HL-60 (cell line): Measurements from ENCODE around the gene BIRC7.

Source experiments
- GABPA ChIP-seq: IDR thresholded peaks from 2 replicates; pipeline ENCODE4 v1.6.1; 2012; ENCODE audit warnings: low read depth
- POLR2AphosphoS5 ChIP-seq: IDR thresholded peaks from 2 replicates; pipeline ENCODE4 v1.6.1; 2012; ENCODE audit warnings: low read depth
- REST ChIP-seq: IDR thresholded peaks from 2 replicates; pipeline ENCODE4 v1.6.1; 2012; ENCODE audit warnings: low read depth; ENCODE audit not compliant: insufficient replicate concordance
- SPI1 ChIP-seq: IDR thresholded peaks from 2 replicates; pipeline ENCODE4 v1.6.1; 2012; ENCODE audit warnings: low read depth, mild to moderate bottlenecking, borderline replicate concordance
- TF ChIP-seq, protein P1 (sequence below): IDR thresholded peaks from one replicate; pipeline ENCODE4 v1.5.1; 2011; ENCODE audit warnings: low read length, control low read depth, inconsistent platforms; ENCODE audit not compliant: insufficient read depth

DNA sequence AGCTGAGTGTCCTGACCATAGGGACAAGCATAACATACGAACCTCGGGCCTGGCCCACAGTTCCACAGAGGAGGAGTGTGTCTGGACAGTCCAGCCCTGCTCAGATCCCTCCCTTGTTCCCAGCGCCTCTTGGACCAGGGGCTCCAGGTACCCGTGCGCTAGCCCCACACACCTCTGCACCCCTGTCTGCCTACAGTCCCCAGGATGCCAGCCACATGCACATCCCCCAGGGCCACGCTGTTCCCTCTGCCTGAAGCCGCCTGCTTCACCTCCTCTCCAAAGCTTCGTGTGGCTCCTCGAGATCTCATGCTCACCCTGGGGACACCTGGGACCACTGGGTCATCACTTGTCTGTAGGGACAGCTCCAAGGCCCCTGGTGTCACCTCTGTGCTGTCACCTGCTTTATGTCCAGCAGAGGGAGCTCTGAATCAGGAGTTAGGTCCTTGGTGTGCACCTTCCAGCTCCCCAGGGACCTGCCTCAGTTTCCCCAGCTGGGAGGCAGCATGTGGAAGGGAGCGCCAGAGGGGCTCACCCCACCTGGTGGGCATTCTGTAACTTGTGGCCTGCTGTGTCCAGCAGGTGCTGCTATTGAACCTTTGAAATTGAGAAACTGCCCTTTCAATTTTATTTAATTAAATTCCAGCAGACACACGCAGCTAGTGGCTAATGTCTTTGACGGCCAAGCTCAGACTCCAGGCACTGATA is 12.4 kb upstream of the BIRC7 start:
- TF ChIP-seq, protein P1, sequence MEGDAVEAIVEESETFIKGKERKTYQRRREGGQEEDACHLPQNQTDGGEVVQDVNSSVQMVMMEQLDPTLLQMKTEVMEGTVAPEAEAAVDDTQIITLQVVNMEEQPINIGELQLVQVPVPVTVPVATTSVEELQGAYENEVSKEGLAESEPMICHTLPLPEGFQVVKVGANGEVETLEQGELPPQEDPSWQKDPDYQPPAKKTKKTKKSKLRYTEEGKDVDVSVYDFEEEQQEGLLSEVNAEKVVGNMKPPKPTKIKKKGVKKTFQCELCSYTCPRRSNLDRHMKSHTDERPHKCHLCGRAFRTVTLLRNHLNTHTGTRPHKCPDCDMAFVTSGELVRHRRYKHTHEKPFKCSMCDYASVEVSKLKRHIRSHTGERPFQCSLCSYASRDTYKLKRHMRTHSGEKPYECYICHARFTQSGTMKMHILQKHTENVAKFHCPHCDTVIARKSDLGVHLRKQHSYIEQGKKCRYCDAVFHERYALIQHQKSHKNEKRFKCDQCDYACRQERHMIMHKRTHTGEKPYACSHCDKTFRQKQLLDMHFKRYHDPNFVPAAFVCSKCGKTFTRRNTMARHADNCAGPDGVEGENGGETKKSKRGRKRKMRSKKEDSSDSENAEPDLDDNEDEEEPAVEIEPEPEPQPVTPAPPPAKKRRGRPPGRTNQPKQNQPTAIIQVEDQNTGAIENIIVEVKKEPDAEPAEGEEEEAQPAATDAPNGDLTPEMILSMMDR, result peak; percentile 89
- TF ChIP-seq POLR2AphosphoS5 (no peak), REST (no peak), GABPA (no peak), SPI1 (no peak)
